ENCODE data around the gene MYBPC3.

Gene MYBPC3

GRCh38 chr11:47295385-47295784 is 57.1 kb downstream of the MYBPC3 start:
- Histone ChIP-seq H2BK12ac (ENCODE audit: low read length) (no peak overlapping the region), H3K4ac (ENCODE audit: low read depth, low read length) (no peak overlapping the region), H4K91ac (ENCODE audit: low read depth, low read length) (no peak overlapping the region), H3K79me1 (ENCODE audit: low read length) (no peaks in the 10 kb centered on the region), H3K4me2 (ENCODE audit: low read length) (no peak overlapping the region), H3K23ac (ENCODE audit: low read length) (no peak overlapping the region), H3K14ac (ENCODE audit: low read length) (no peak overlapping the region), H3K27ac (ENCODE audit: low read depth, low read length) (no peak overlapping the region), H4K8ac (ENCODE audit: low read depth, low read length) (no peak overlapping the region), H2AFZ (ENCODE audit: insufficient read depth, low read length, poor library complexity) (no peak overlapping the region), H3K27me3 (ENCODE audit: insufficient read depth, low read length) (no peaks in the 10 kb centered on the region), H3K4me3 (ENCODE audit: low read depth, low read length) (no peak overlapping the region), H3K36me3 (ENCODE audit: control insufficient read depth in 1 of 2, insufficient read depth in 2 of 2, low read length in 2 of 2) (peaks cover 25 to 38% of the 10 kb centered on the region in 2 experiments), H2BK120ac (ENCODE audit: insufficient read depth, low read length, poor library complexity) (no peak overlapping the region), H2BK5ac (ENCODE audit: low read depth, low read length, poor library complexity) (no peak overlapping the region), H3K4me1 (ENCODE audit: control insufficient read depth in 1 of 2, insufficient read depth in 2 of 2, low read length in 2 of 2) (no peaks in the 10 kb centered on the region), H4K12ac (ENCODE audit: low read depth, low read length) (no peak overlapping the region), H2AK5ac (ENCODE audit: low read length) (no peak overlapping the region), H3K9ac (ENCODE audit: low read length) (no peak overlapping the region), H3K79me2 (ENCODE audit: control insufficient read depth, insufficient read depth, low read length, poor library complexity) (no peaks in the 10 kb centered on the region), H3K9me3 (ENCODE audit: insufficient read depth, low read depth, low read length) (no peaks in the 10 kb centered on the region), H3K18ac (ENCODE audit: low read length) (no peak overlapping the region)
- no peak for DNase-seq
- WGBS (ENCODE audit: extremely low coverage, insufficient coverage, insufficient read length), result no CpG with 5 or more reads among the region's 5 CpGs

GRCh38 chr11:47289856-47290255 is 62.6 kb downstream of the MYBPC3 start:
- H3K9me3 ChIP-seq (ENCODE audit: insufficient read depth, low read depth, low read length), result peaks cover 3% of the 10 kb centered on the region
- H3K9ac ChIP-seq (ENCODE audit: low read length), result no peak overlapping the region
- no peak overlapping the region for H2AFZ ChIP-seq (ENCODE audit: insufficient read depth, low read length, poor library complexity)
- no peak overlapping the region for H4K91ac ChIP-seq (ENCODE audit: low read depth, low read length)
- no peak overlapping the region for H4K8ac ChIP-seq (ENCODE audit: low read depth, low read length)
- no peak for DNase-seq
- no CpG with 5 or more reads among the region's 15 CpGs for WGBS (ENCODE audit: extremely low coverage, insufficient coverage, insufficient read length)
- H3K18ac ChIP-seq (ENCODE audit: low read length), result no peak overlapping the region
- H4K12ac ChIP-seq (ENCODE audit: low read depth, low read length), result no peak overlapping the region
- no peak overlapping the region for H3K4ac ChIP-seq (ENCODE audit: low read depth, low read length)
- H3K27me3 ChIP-seq (ENCODE audit: insufficient read depth, low read length), result no peaks in the 10 kb centered on the region
- no peak overlapping the region for H2BK120ac ChIP-seq (ENCODE audit: insufficient read depth, low read length, poor library complexity)
- H3K4me2 ChIP-seq (ENCODE audit: low read length), result no peak overlapping the region
- no peaks in the 10 kb centered on the region for H3K79me2 ChIP-seq (ENCODE audit: control insufficient read depth, insufficient read depth, low read length, poor library complexity)
- H3K14ac ChIP-seq (ENCODE audit: low read length), result no peak overlapping the region
- no peak overlapping the region for H2BK5ac ChIP-seq (ENCODE audit: low read depth, low read length, poor library complexity)
- H2BK12ac ChIP-seq (ENCODE audit: low read length), result no peak overlapping the region
- no peaks in the 10 kb centered on the region for H3K4me1 ChIP-seq (ENCODE audit: control insufficient read depth in 1 of 2, insufficient read depth in 2 of 2, low read length in 2 of 2)
- no peak overlapping the region for H3K27ac ChIP-seq (ENCODE audit: low read depth, low read length)
- H3K4me3 ChIP-seq (ENCODE audit: low read depth, low read length), result no peak overlapping the region
- H3K23ac ChIP-seq (ENCODE audit: low read length), result no peak overlapping the region
- no peaks in the 10 kb centered on the region for H3K79me1 ChIP-seq (ENCODE audit: low read length)
- H3K36me3 ChIP-seq (ENCODE audit: control insufficient read depth in 1 of 2, insufficient read depth in 2 of 2, low read length in 2 of 2), result peaks cover 47 to 75% of the 10 kb centered on the region in 2 experiments
- H2AK5ac ChIP-seq (ENCODE audit: low read length), result no peak overlapping the region

DNA sequence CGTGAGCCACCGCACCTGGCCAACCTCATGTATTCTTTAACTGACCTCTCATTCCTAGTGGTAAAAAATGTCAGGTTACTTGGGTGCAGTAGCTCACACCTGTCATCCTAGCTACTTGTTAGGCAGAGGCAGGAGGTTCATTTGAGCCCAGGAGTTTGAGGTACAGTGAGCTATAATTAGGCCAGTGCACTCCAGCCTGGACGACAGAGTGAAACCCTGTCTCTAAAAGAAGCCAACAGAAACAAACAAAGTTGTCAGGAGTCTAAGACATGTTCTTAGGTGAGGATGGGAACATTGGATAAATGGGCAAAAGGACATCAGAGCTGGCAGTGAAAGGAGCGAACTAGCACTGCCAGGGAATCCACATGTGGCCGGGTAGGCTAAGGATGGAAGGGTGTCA is 64.4 kb downstream of the MYBPC3 start:
- no peaks in the 10 kb centered on the region for H3K79me1 ChIP-seq (ENCODE audit: low read length)
- H2AK5ac ChIP-seq (ENCODE audit: low read length), result no peak overlapping the region
- no peak overlapping the region for H2BK12ac ChIP-seq (ENCODE audit: low read length)
- no peak overlapping the region for H3K4me3 ChIP-seq (ENCODE audit: low read depth, low read length)
- no peak overlapping the region for H3K18ac ChIP-seq (ENCODE audit: low read length)
- H4K91ac ChIP-seq (ENCODE audit: low read depth, low read length), result no peak overlapping the region
- no peak overlapping the region for H2AFZ ChIP-seq (ENCODE audit: insufficient read depth, low read length, poor library complexity)
- DNase-seq, result no peak
- H4K12ac ChIP-seq (ENCODE audit: low read depth, low read length), result no peak overlapping the region
- H3K27me3 ChIP-seq (ENCODE audit: insufficient read depth, low read length), result no peaks in the 10 kb centered on the region
- H3K9me3 ChIP-seq (ENCODE audit: insufficient read depth, low read depth, low read length), result peaks cover 3% of the 10 kb centered on the region
- no peak overlapping the region for H2BK5ac ChIP-seq (ENCODE audit: low read depth, low read length, poor library complexity)
- H3K14ac ChIP-seq (ENCODE audit: low read length), result no peak overlapping the region
- no CpG with 5 or more reads among the region's 5 CpGs for WGBS (ENCODE audit: extremely low coverage, insufficient coverage, insufficient read length)
- H3K27ac ChIP-seq (ENCODE audit: low read depth, low read length), result no peak overlapping the region
- H3K36me3 ChIP-seq (ENCODE audit: control insufficient read depth in 1 of 2, insufficient read depth in 2 of 2, low read length in 2 of 2), result peaks cover 54 to 86% of the 10 kb centered on the region in 2 experiments
- H3K79me2 ChIP-seq (ENCODE audit: control insufficient read depth, insufficient read depth, low read length, poor library complexity), result no peaks in the 10 kb centered on the region
- H3K23ac ChIP-seq (ENCODE audit: low read length), result no peak overlapping the region
- no peak overlapping the region for H3K4ac ChIP-seq (ENCODE audit: low read depth, low read length)
- no peaks in the 10 kb centered on the region for H3K4me1 ChIP-seq (ENCODE audit: control insufficient read depth in 1 of 2, insufficient read depth in 2 of 2, low read length in 2 of 2)
- H4K8ac ChIP-seq (ENCODE audit: low read depth, low read length), result no peak overlapping the region
- H2BK120ac ChIP-seq (ENCODE audit: insufficient read depth, low read length, poor library complexity), result no peak overlapping the region
- H3K9ac ChIP-seq (ENCODE audit: low read length), result no peak overlapping the region
- no peak overlapping the region for H3K4me2 ChIP-seq (ENCODE audit: low read length)

GRCh38 chr11:47285969-47286770 is 66.3 kb downstream of the MYBPC3 start:
- Histone ChIP-seq H4K12ac (ENCODE audit: low read depth, low read length) (no peak overlapping the region), H3K4me2 (ENCODE audit: low read length) (no peak overlapping the region), H3K79me2 (ENCODE audit: control insufficient read depth, insufficient read depth, low read length, poor library complexity) (no peaks in the 10 kb centered on the region), H3K14ac (ENCODE audit: low read length) (no peak overlapping the region), H2BK5ac (ENCODE audit: low read depth, low read length, poor library complexity) (no peak overlapping the region), H3K79me1 (ENCODE audit: low read length) (no peaks in the 10 kb centered on the region), H3K4ac (ENCODE audit: low read depth, low read length) (no peak overlapping the region), H3K27me3 (ENCODE audit: insufficient read depth, low read length) (no peaks in the 10 kb centered on the region), H2BK120ac (ENCODE audit: insufficient read depth, low read length, poor library complexity) (no peak overlapping the region), H3K9ac (ENCODE audit: low read length) (peak overlapping the region; percentile 7), H3K4me1 (ENCODE audit: control insufficient read depth in 1 of 2, insufficient read depth in 2 of 2, low read length in 2 of 2) (no peaks in the 10 kb centered on the region), H2AFZ (ENCODE audit: insufficient read depth, low read length, poor library complexity) (no peak overlapping the region), H4K8ac (ENCODE audit: low read depth, low read length) (no peak overlapping the region), H2BK12ac (ENCODE audit: low read length) (no peak overlapping the region), H2AK5ac (ENCODE audit: low read length) (no peak overlapping the region), H3K18ac (ENCODE audit: low read length) (no peak overlapping the region), H3K36me3 (ENCODE audit: control insufficient read depth in 1 of 2, insufficient read depth in 2 of 2, low read length in 2 of 2) (peaks cover 64 to 85% of the 10 kb centered on the region in 2 experiments), H3K9me3 (ENCODE audit: insufficient read depth, low read depth, low read length) (peaks cover 3% of the 10 kb centered on the region), H4K91ac (ENCODE audit: low read depth, low read length) (no peak overlapping the region), H3K23ac (ENCODE audit: low read length) (no peak overlapping the region), H3K27ac (ENCODE audit: low read depth, low read length) (no peak overlapping the region), H3K4me3 (ENCODE audit: low read depth, low read length) (no peak overlapping the region)
- WGBS (ENCODE audit: extremely low coverage, insufficient coverage, insufficient read length), result no CpG with 5 or more reads among the region's 13 CpGs
- no peak for DNase-seq

Measured in trophoblast cell (in vitro differentiated cells and primary cell).